Mucosa of stomach (tissue), 1 donor: ENCODE measurements around the gene NPAS3.

Experiments used
- H3K27me3 ChIP-seq: one replicate; pipeline ENCODE4 v1.7.0; 2013; ENCODE audit warnings: mild to moderate bottlenecking, low read length; ENCODE audit not compliant: control insufficient read depth, insufficient read depth
- H3K36me3 ChIP-seq: one replicate; pipeline ENCODE4 v1.7.0; 2013; ENCODE audit warnings: low read length; ENCODE audit not compliant: control insufficient read depth, insufficient read depth
- H3K4me1 ChIP-seq: one replicate; pipeline ENCODE4 v1.7.0; 2013; ENCODE audit warnings: mild to moderate bottlenecking, low read length; ENCODE audit not compliant: control insufficient read depth, insufficient read depth
- H3K4me3 ChIP-seq: one replicate; pipeline ENCODE4 v1.7.0; 2013; ENCODE audit warnings: low read length
- H3K9ac ChIP-seq: one replicate; pipeline ENCODE4 v1.7.0; 2013; ENCODE audit warnings: mild to moderate bottlenecking, low read length, moderate library complexity
- H3K9me3 ChIP-seq: one replicate; pipeline ENCODE4 v1.7.0; 2013; ENCODE audit warnings: mild to moderate bottlenecking, low read length, moderate library complexity; ENCODE audit not compliant: control insufficient read depth
- donor health status: Pancreatic carcinoma.

Gene NPAS3

DNA sequence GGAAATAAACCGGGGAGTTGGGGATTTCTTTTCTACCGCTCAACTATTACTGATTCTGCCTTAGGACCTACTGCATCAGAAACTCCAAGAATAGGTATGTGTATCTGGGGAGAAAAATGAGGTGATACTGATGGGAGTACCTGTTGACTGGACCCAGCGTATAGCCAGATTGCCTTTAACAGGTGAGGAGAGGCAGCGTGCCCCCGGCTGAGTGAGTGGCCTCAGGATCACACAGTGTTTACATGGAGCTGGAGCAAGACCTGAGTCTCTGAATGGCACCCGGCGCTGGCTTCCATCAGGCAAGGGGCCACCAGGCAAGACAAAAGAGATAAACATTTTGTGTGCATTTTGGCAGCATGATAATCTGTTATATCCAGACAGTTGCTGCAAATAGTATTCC, 516.0 kb downstream of the NPAS3 start:
- H3K9me3 ChIP-seq: no peaks in the 10 kb centered on the region
- H3K27me3 ChIP-seq: no peaks in the 10 kb centered on the region
- no peaks in the 10 kb centered on the region for H3K36me3 ChIP-seq
- H3K4me1 ChIP-seq: peaks cover 8% of the 10 kb centered on the region
- H3K9ac ChIP-seq: no peak overlapping the region
- H3K4me3 ChIP-seq: no peak overlapping the region

DNA sequence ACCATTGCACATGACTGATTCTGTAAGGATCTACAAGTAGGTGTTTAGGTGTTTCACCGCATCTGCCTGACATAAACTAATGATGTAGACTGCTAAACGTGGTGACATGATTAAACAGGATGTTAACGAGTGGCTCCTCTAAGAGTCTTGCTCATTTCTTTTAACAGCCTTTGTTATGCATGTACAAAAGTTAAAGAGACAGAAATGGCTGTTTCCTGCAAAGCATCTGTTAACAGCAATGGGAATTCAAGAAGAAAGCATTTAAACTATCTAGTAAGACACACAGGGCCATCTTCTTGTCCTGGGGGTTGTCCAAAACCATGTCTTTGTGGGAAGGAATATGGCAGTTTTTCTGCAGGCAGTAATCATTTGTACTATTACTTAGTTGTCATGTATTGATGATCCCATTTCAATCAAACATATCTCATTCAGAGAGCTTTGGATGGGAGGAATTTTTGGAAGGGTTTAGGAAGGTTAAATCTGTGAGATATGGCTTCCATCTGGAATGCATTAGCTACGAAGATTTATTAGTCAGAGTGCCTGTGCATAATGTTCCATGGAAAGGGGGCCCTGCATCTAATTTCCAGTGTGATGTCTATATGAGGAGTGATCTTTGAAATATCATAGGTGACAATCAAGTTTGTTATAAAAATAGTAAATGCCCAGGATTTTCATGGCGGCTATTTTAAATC, 517.1 kb downstream of the NPAS3 start:
- Histone ChIP-seq H3K9ac (no peak overlapping the region), H3K4me1 (peaks cover 8% of the 10 kb centered on the region), H3K4me3 (no peak overlapping the region), H3K36me3 (no peaks in the 10 kb centered on the region), H3K9me3 (no peaks in the 10 kb centered on the region), H3K27me3 (no peaks in the 10 kb centered on the region)

GRCh38 chr14:33457021-33457420, 518.3 kb downstream of the NPAS3 start:
- H3K9me3 ChIP-seq: no peaks in the 10 kb centered on the region
- H3K36me3 ChIP-seq: no peaks in the 10 kb centered on the region
- H3K27me3 ChIP-seq: no peaks in the 10 kb centered on the region
- H3K4me3 ChIP-seq: no peak overlapping the region
- peaks cover 8% of the 10 kb centered on the region for H3K4me1 ChIP-seq
- H3K9ac ChIP-seq: no peak overlapping the region

DNA sequence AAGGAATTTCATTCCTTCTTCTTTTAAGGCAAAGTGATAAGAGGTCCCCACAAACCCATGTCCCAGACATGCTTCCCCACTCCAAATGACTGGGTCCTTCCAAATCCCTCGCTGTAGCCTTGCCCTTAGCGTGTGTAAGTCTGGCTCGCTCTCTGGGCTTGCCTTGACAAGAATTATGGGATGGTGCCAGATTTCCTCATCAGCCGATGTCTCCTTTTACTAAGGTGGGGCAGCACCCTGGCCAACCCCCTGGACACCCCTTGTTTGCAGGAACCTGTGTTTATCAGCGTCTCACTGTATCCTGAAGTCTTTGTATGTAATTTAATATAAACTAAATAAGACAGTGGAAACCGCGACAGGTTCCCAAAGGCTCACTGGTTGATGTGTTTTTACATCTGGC, 518.9 kb downstream of the NPAS3 start:
- H3K27me3 ChIP-seq: no peaks in the 10 kb centered on the region
- H3K36me3 ChIP-seq: no peaks in the 10 kb centered on the region
- H3K4me3 ChIP-seq: no peak overlapping the region
- H3K4me1 ChIP-seq: peaks cover 8% of the 10 kb centered on the region
- no peaks in the 10 kb centered on the region for H3K9me3 ChIP-seq
- no peak overlapping the region for H3K9ac ChIP-seq

GRCh38 chr14:33460164-33460563, 521.5 kb downstream of the NPAS3 start:
- Histone ChIP-seq H3K27me3 (no peaks in the 10 kb centered on the region), H3K36me3 (no peaks in the 10 kb centered on the region), H3K4me3 (no peak overlapping the region), H3K4me1 (no peaks in the 10 kb centered on the region), H3K9ac (no peak overlapping the region), H3K9me3 (no peaks in the 10 kb centered on the region)

DNA sequence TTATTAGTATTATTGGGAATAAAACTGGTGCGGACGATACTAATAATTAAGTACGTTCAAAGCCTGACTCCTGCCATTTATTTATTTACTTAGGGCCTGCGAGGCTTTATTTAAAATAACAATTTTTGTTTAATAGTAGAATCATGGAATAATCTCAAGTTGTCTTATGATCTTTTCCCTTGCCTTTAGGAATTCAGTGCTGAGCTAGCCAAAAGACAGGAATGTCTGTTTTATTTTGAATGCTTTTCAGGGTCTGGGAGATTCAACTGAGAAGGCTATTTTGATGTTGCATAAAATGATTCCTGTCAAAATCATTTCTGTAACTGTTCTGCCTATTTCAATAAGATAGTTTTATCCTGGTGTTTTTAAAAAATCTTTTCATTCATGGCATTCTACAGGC, 522.4 kb downstream of the NPAS3 start:
- H3K4me1 ChIP-seq: no peaks in the 10 kb centered on the region
- H3K4me3 ChIP-seq: no peak overlapping the region
- no peaks in the 10 kb centered on the region for H3K36me3 ChIP-seq
- no peak overlapping the region for H3K9ac ChIP-seq
- no peaks in the 10 kb centered on the region for H3K9me3 ChIP-seq
- no peaks in the 10 kb centered on the region for H3K27me3 ChIP-seq

DNA sequence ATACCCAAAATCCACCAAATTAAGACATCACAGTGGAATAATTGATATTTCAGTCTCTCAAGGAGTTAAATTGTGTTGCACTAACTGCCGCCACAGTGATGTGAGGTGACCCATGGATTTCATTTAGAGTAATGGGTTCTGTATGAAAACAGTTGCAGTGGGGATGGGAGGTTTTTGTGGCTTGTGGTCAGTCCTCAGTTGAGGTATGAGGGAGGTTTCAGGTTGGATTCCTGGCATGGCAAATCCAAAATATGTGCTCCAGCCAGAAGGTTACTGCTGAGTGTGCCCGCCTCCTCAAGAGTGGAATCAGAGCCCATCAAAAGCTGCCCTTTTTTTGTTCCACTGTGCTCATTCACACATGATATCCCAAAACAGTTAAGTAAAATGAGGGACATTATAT, 525.1 kb downstream of the NPAS3 start:
- Histone ChIP-seq H3K9me3 (no peaks in the 10 kb centered on the region), H3K4me1 (no peaks in the 10 kb centered on the region), H3K36me3 (no peaks in the 10 kb centered on the region), H3K4me3 (no peak overlapping the region), H3K27me3 (no peaks in the 10 kb centered on the region), H3K9ac (no peak overlapping the region)

DNA sequence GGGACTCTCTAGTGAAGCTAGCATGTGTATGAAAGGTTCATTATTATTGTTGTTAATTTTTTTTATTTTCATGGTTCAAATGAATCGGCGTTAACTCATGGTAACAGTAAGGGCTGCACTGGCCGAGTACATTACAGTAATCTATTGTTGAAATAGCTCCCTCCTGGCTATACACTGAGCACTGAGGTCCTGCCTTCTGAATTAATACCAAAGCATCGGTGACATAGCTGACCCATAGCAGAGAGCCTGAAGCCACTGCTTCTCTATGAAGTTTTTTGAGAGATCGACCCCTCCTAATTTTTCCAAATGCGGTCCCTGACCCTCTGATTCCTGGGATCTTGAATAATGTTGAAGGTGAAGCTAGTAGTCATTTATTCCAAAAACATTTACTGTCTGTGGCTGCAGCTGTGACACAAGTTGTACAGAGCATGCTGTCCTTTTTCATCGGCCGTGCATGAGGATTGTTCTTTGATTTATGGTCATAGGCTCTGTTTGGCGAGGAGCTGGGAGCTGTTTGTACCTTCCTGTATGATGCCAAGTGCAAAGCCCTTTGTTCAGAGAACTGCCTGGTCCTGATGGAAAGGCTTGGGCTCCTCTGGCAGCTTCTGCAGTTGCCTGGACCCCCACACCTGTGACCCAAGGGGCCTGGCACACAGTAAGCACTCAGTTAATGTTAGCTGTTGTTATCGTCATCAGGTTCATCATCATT, 525.7 kb downstream of the NPAS3 start:
- Histone ChIP-seq H3K9me3 (no peaks in the 10 kb centered on the region), H3K4me3 (no peak overlapping the region), H3K9ac (no peak overlapping the region), H3K27me3 (no peaks in the 10 kb centered on the region), H3K4me1 (no peaks in the 10 kb centered on the region), H3K36me3 (no peaks in the 10 kb centered on the region)

DNA sequence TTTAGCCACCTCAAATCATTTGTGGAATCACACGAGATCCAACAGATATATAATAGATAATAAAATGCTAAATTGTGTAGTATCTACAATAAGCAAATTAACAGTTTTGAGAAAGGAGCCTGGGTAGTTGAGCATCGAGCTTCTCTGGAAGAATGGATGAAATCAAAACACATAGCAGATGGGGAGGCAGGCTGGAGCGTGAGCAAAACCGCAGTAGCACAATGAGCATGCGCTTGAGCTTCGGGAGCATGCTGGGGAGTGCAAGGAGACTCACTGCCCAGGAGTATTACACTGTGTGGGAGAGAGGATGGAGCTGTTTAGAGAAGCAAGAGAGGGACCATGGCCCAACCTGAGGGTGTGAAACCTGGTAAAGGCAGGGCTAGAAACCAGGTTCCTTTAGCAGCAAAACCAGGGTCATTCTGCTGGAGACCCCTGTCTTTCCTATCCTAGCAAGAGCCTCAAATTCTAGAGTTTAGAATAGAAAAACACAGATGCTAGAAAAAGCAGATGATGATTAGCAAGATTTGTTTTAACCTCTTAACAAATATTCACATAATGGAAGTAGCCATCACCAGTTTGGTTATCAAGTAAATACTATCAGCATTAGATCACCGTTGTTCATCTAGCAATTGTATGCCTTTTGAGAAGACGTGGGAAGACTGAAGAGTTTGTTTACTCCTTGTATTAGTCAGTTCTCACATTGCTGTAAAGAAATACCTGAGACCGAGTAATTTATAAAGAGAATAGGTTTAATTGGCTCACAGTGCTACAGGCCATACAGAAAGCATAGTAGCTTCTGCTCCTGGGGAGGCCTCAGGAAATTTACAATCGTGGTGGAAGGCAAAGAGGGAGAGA, 527.4 kb downstream of the NPAS3 start:
- H3K27me3 ChIP-seq: no peaks in the 10 kb centered on the region
- H3K4me3 ChIP-seq: no peak overlapping the region
- no peaks in the 10 kb centered on the region for H3K4me1 ChIP-seq
- no peaks in the 10 kb centered on the region for H3K36me3 ChIP-seq
- no peaks in the 10 kb centered on the region for H3K9me3 ChIP-seq
- no peak overlapping the region for H3K9ac ChIP-seq

- H3K9ac ChIP-seq: no peak overlapping the region
- no peak overlapping the region for H3K4me3 ChIP-seq
- H3K27me3 ChIP-seq: no peaks in the 10 kb centered on the region
- no peaks in the 10 kb centered on the region for H3K36me3 ChIP-seq
- no peaks in the 10 kb centered on the region for H3K4me1 ChIP-seq
- no peaks in the 10 kb centered on the region for H3K9me3 ChIP-seq
These were observed 529.3 kb downstream of the NPAS3 start for GRCh38 chr14:33467971-33468370.

GRCh38 chr14:33469898-33470297, 531.2 kb downstream of the NPAS3 start:
- H3K36me3 ChIP-seq: no peaks in the 10 kb centered on the region
- H3K4me3 ChIP-seq: no peak overlapping the region
- H3K27me3 ChIP-seq: no peaks in the 10 kb centered on the region
- H3K9me3 ChIP-seq: no peaks in the 10 kb centered on the region
- no peak overlapping the region for H3K9ac ChIP-seq
- no peaks in the 10 kb centered on the region for H3K4me1 ChIP-seq

- Histone ChIP-seq H3K9ac (no peak overlapping the region), H3K4me1 (no peaks in the 10 kb centered on the region), H3K4me3 (no peak overlapping the region), H3K36me3 (no peaks in the 10 kb centered on the region), H3K27me3 (no peaks in the 10 kb centered on the region), H3K9me3 (no peaks in the 10 kb centered on the region)
These were observed 533.1 kb downstream of the NPAS3 start for GRCh38 chr14:33471776-33472175.
